Smooth muscle cell (in vitro differentiated cells): ENCODE data around the gene RGS6. TPM values are rescaled to one million over a fixed set of nuclear protein-coding genes. Genes with fewer than 3 reads are reported as not detected.

ENCODE experiments used
- DNase-seq: peaks from one replicate; lab custom pipeline; 2025; ENCODE audit not compliant: unreplicated experiment; lab: John Stamatoyannopoulos, UW
- H2AFZ ChIP-seq: fragments of 200-600 bp; sonication (generic); 2 replicates; pipeline ENCODE4 v1.6.0; 2016; ENCODE audit warnings: antibody characterized with exemption, low read depth, mild to moderate bottlenecking
- H3F3A ChIP-seq: fragments of 200-600 bp; sonication (generic); 2 replicates; pipeline ENCODE4 v1.6.0; 2017; ENCODE audit warnings: antibody characterized with exemption, low read depth
- H3K27ac ChIP-seq: fragments of 200-600 bp; sonication (generic); 2 replicates; pipeline ENCODE4 v1.5.1; 2016; ENCODE audit warnings: low read depth, mild to moderate bottlenecking
- H3K27me3 ChIP-seq: fragments of 200-600 bp; sonication (generic); 2 replicates; pipeline ENCODE4 v1.6.1; 2016; ENCODE audit warnings: low read depth, mild to moderate bottlenecking
- H3K36me3 ChIP-seq: fragments of 200-600 bp; sonication (generic); 2 replicates; pipeline ENCODE4 v1.5.1; 2016; ENCODE audit warnings: low read depth
- H3K4me1 ChIP-seq: fragments of 200-600 bp; sonication (generic); 2 replicates; pipeline ENCODE4 v1.5.1; 2016; ENCODE audit warnings: low read depth
- H3K4me2 ChIP-seq: fragments of 200-600 bp; sonication (generic); 2 replicates; pipeline ENCODE4 v1.6.0; 2016; ENCODE audit warnings: mild to moderate bottlenecking
- H3K4me3 ChIP-seq: fragments of 200-600 bp; sonication (generic); 2 replicates; pipeline ENCODE4 v1.5.1; 2016; ENCODE audit warnings: mild to moderate bottlenecking
- H3K79me2 ChIP-seq: fragments of 200-600 bp; sonication (generic); 2 replicates; pipeline ENCODE4 v1.6.0; 2016; ENCODE audit warnings: low read depth, mild to moderate bottlenecking
- H3K9ac ChIP-seq: fragments of 200-600 bp; sonication (generic); 2 replicates; pipeline ENCODE4 v1.6.0; 2016; ENCODE audit warnings: low read depth
- H3K9me3 ChIP-seq: fragments of 200-600 bp; sonication (generic); replicated peaks from 2 replicates; pipeline ENCODE4 v1.5.1; 2016; ENCODE audit warnings: low read depth
- H4K20me1 ChIP-seq: fragments of 200-600 bp; sonication (generic); 2 replicates; pipeline ENCODE4 v1.6.0; 2016; ENCODE audit warnings: low read depth
- CTCF ChIP-seq: fragments of 200-600 bp; sonication (generic); IDR thresholded peaks from 2 replicates; pipeline ENCODE4 v1.5.1; 2017; ENCODE audit warnings: borderline replicate concordance, mild to moderate bottlenecking, antibody characterized with exemption; ENCODE audit not compliant: insufficient read depth, poor library complexity, severe bottlenecking
- WGBS: methylation state at CpG from one replicate; pipeline ENCODE4 v1.1.7; 2016; ENCODE audit warnings: low lambda C conversion rate; 5-methylcytosine and 5-hydroxymethylcytosine counted together
- polyA plus RNA-seq: library from polyadenylated mRNA; unstranded; fragments of >200 nt; fragmentation: Nextera tagmentation; extraction: Ambion mirVana; gene quantifications from 2 replicates; pipeline ENCODE4 v1.2.1, GENCODE V29; 2016
- total RNA-seq: library from RNA; depleted of rRNA; stranded (reverse); fragments of >200 nt; gene quantifications from 2 replicates; pipeline ENCODE4 v1.2.3, GENCODE V29; 2014

The RGS6 gene
- total and polyA plus RNA-seq, 2 experiments from 2014 or later: 0.40 TPM; not detected in 1

- Histone ChIP-seq H3K27me3 (no peaks in the 10 kb centered on the region), H3K4me1 (peaks cover 4% of the 10 kb centered on the region), H3K9me3 (no peaks in the 10 kb centered on the region), H3K4me3 (no peak overlapping the region), H2AFZ (no peak overlapping the region), H3K79me2 (no peaks in the 10 kb centered on the region), H3K27ac (no peak overlapping the region), H4K20me1 (no peaks in the 10 kb centered on the region), H3K36me3 (no peaks in the 10 kb centered on the region), H3F3A (no peaks in the 10 kb centered on the region), H3K4me2 (no peak overlapping the region), H3K9ac (no peak overlapping the region)
- TF ChIP-seq CTCF: no peak
- DNase-seq: no peak
- WGBS: 92% methylated on average over 8 of the region's 8 CpGs
These were observed 663.1 kb downstream of the RGS6 start for GRCh38 chr14:72595152-72595862.

- H4K20me1 ChIP-seq: no peaks in the 10 kb centered on the region
- WGBS: 80% methylated on average over 16 of the region's 16 CpGs
- H3K79me2 ChIP-seq: no peaks in the 10 kb centered on the region
- DNase-seq: no peak
- H3K4me1 ChIP-seq: peaks cover 4% of the 10 kb centered on the region
- H3K36me3 ChIP-seq: no peaks in the 10 kb centered on the region
- no peaks in the 10 kb centered on the region for H3K27me3 ChIP-seq
- H3K9ac ChIP-seq: no peak overlapping the region
- H3K4me3 ChIP-seq: no peak overlapping the region
- H3K4me2 ChIP-seq: no peak overlapping the region
- no peak for TF ChIP-seq CTCF
- H2AFZ ChIP-seq: no peak overlapping the region
- H3K9me3 ChIP-seq: no peaks in the 10 kb centered on the region
- no peaks in the 10 kb centered on the region for H3F3A ChIP-seq
- H3K27ac ChIP-seq: no peak overlapping the region
These were observed 665.3 kb downstream of the RGS6 start for GRCh38 chr14:72597252-72598233.

- Histone ChIP-seq H3K9ac (no peak overlapping the region), H3K27me3 (no peaks in the 10 kb centered on the region), H3K9me3 (no peaks in the 10 kb centered on the region), H3K79me2 (no peaks in the 10 kb centered on the region), H3K4me1 (peaks cover 4% of the 10 kb centered on the region), H3K27ac (no peak overlapping the region), H2AFZ (no peak overlapping the region), H3K4me3 (no peak overlapping the region), H3F3A (no peaks in the 10 kb centered on the region), H4K20me1 (no peaks in the 10 kb centered on the region), H3K36me3 (no peaks in the 10 kb centered on the region), H3K4me2 (no peak overlapping the region)
- no peak for TF ChIP-seq CTCF
- no peak for DNase-seq
- 90% methylated on average over 5 of the region's 5 CpGs for WGBS
These were observed 666.1 kb downstream of the RGS6 start for GRCh38 chr14:72598306-72598705.
